Right renal cortex interstitium (tissue), 3 donors: Measurements from ENCODE around the gene HARBI1. TPM values are rescaled to one million over a fixed set of nuclear protein-coding genes. Genes with fewer than 3 reads are reported as not detected.
A peak's percentile ranks its signal among the peaks of the same experiment; 100 is the strongest.
"Not testable (repeated sequence)": the region's sequence is repeated elsewhere in the genome, so short reads cannot be mapped to it uniquely, and the experiment has no call there.

Source experiments
- DNase-seq, 3 donors: peaks; one replicate each; pipeline ENCODE4 v3.0.0-alpha.2; 2013; ENCODE audit warnings: low read depth in 3 of 3, low spot score in 2 of 3
- polyA plus RNA-seq, 3 donors: library from polyadenylated mRNA; unstranded; fragments of 120-200 nt; gene quantifications; one replicate each; pipeline ENCODE4 v1.2.1, GENCODE V29; 2013; ENCODE audit not compliant: insufficient read length in 3 of 3

The HARBI1 gene
- polyA plus RNA-seq, 3 donors = 4.6 to 5.0 (median 4.8) TPM

GRCh38 chr11:46599340-46600193 lies 17.5 kb downstream of the HARBI1 start:
- DNase-seq = no peak

GRCh38 chr11:46597609-46598219 lies 19.3 kb downstream of the HARBI1 start:
- no peak for DNase-seq

- DNase-seq = no peak
These were observed 19.9 kb downstream of the HARBI1 start for GRCh38 chr11:46597155-46597554.

DNA sequence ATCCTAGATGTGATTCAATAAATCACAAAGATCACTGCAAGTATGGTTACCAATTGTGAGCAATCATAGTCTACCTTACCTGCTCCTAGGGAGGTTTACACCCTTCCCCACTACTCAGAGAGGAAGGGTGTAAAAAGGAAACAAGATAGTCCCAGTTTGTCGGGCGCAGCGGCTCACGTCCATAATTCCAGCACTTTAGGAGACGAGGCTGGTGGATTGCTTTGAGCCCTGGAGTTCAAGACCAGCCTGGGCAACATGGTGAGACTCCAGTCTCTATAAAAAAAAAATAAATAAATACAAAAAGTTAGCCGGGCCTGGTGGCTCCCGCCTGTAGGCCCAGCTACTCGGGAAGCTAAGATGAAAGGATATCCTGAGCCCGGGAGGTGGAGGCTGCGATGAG lies 22.2 kb downstream of the HARBI1 start:
- no peak for DNase-seq

- no peak for DNase-seq
These were observed 22.7 kb downstream of the HARBI1 start for GRCh38 chr11:46594374-46594700.

DNA sequence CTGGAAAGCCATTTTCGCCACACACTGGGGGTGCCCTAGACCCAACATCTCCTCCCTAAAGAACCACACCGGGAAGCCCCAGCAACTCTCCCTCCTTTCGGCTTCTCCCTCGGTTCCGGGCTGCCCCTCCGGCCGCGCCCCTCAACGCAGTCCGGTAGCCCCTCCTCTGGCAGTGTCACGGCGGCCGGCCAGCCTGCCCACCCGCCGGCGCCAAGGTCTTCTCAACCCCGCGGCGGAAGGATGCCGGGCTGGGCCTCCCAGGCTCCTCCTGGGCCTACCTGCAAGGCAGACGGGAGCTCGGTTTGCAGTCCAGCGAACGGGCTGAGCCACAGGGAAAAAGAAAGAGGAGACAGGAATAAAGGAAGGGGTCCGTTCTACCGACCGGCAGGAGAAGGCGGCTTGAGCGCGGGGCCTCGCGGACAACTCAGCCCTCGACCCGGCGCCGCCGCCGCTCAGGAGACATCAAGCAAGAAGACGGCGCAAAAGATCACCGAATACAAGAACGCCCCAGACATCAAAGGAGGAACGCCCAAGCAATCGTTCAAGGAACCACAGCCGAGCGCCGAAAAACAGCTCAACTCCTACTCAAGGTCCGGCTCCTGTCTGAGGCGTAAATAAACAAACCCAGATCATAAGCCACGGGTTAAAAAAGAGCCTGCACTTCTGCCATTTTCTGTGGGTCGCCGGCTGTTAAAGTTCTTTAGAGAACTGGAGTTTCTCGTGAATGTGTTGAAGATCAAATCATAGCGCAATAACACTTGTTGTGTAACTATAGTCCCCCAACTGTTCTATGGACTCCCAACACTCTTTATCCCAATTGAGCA lies 23.3 kb downstream of the HARBI1 start, which contains the start of gene AMBRA1:
Gene AMBRA1 (minus strand): TSS at position 474 of the 824 bp plus-strand sequence. CDS start 45,643 bp downstream, outside the sequence.
- peak; percentile 81 to 91 (median 83) for DNase-seq

- DNase-seq = no peak
These were observed 26.1 kb downstream of the HARBI1 start for GRCh38 chr11:46590740-46591605.

GRCh38 chr11:46588915-46589314 lies 28.1 kb downstream of the HARBI1 start:
- no peak for DNase-seq

DNA sequence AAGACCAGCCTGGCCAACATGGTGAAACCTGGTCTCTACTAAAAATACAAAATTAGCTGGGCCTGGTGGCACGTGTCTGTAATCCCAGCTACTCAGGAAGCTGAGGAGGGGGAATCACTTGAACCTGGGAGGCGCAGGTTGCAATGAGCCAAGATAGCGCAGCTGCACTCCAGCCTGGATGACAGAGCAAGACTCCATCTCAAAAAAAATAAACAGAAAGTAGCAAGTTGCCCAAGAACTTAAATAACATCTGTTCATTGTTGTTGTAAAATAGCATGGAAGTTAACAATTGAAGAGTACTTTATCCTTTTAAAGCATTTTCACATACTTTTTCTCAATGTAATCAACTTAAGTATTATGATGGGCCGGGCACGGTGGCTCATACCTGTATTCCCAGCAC lies 28.9 kb downstream of the HARBI1 start:
- no peak for DNase-seq

DNA sequence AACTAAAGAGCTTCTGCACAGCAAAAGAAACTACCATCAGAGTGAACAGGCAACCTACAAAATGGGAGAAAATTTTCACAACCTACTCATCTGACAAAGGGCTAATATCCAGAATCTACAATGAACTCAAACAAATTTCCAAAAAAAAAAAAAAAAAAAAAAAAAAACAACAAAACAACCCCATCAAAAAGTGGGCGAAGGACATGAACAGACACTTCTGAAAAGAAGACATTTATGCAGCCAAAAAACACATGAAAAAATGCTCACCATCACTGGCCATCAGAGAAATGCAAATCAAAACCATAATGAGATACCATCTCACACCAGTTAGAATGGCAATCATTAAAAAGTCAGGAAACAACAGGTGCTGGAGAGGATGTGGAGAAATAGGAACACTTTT lies 33.5 kb downstream of the HARBI1 start:
- DNase-seq = not testable (repeated sequence)

DNA sequence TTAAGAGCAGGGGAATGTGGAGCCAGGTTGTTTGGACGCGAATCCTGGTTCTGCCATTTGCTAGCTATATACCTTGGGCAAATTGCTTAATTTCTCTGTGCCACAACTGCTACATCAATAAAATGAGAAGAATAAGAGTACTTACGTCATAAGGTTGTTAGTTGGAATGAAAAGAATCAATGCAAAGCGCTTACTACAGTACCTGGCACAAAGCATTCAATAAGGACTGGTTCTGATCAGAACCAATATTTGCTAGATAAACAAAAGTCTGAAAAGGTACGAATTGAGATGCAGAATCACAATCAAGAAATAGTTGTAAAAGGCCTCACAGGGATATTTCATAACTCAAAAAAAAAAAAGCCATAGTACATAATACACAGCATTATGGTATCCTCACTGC lies 34.4 kb downstream of the HARBI1 start:
- no peak for DNase-seq

GRCh38 chr11:46577058-46577457 lies 40.0 kb downstream of the HARBI1 start:
- no peak for DNase-seq

- DNase-seq = no peak
These were observed 42.4 kb downstream of the HARBI1 start for GRCh38 chr11:46574656-46575055.

GRCh38 chr11:46570790-46571398 lies 46.1 kb downstream of the HARBI1 start:
- DNase-seq = no peak

DNA sequence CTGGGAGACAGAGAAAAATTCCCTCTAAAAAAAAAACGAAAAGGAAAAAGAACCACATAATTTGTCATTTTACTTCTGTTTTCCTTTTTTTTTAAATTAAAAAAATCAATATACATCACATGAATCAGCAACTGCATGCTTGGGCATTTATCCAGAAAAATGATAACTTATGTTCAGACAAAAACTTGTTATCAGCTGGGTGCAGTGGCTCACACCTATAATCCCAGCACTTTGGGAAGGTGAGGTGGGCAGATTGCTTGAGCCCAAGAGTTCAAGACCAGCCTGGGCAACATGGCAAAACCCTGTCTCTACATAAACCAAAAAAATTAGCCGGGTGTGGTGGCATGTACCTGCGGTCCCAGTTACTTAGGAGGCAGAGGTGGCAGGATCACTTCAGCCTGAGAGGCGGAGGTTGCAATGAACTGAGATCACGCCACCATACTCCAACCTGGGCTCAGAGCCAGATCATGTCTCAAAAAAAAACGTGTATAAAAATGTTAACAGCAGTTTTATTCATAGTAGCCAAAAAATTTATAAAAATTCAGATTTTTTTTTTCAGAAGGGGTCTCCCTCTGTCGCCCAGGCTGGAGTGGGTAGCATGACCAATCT lies 51.7 kb downstream of the HARBI1 start:
- DNase-seq = no peak

DNA sequence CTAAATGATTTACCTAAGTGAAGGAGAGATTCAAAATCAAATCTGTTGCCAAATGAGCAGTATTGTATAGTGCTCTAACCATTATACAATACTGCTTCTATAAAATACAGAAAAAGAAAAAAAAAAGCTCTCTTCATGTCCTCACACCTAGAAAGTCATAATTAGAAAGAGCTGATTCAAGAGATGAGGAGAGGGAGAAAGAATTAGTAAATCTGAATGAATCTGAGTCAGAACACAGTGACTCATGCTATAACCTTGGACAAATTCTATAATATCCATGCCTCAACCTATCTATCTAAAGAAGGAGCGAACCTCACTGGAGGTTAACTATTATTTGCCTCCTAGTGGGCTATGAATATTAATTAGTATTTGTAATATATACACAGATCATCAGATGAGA lies 52.6 kb downstream of the HARBI1 start:
- DNase-seq = no peak

DNA sequence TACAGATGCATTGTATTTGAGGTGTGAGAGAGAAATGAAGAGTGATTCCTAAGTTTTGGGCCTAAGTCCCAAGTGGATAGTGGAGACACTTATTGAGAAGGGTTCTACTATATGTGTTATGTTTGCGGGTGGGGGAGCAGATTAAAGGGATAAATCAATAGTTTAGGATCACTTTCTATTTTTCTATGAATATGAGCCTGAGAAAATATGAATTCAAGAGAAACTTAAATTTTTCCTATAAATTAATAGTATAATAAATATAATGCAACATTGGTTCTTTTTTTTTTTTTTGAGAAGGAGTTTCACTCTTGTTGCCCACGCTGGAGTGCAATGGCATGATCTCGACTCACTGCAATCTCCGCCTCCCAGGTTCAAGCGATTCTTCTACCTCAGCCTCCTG lies 54.5 kb downstream of the HARBI1 start:
- no peak for DNase-seq

DNA sequence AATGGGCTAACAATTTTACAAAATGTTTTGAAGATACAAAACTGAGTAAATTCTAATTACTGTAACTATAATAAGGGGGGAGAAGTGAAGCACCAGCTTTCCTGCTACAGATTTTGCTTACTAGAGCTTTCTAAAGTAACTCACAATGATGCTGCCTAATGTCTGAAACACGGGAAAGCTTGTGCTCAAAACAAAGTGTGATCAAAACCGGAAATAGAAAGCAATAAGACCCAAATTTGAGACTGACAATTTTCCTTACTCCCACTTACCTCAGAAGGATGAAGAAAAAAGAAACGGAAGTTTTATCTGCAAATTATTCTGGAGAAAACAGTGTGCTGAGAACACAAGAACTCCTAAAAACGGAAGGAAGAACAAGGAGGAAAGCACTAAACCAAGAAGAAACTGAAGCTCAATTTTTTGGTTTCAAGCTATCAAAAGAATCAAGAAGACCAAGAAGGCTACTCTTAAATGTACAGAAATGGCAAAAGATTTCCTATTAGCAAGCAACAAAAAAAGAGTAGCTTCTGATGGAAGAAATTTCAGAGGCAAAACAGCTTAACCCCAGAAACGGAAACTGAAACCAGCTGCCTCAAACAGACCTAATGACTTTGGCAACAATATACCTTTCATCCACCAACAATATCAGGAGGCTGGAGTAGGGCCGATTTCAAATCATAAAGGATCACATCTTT lies 56.6 kb downstream of the HARBI1 start:
- DNase-seq = no peak

- DNase-seq = no peak
These were observed 57.2 kb downstream of the HARBI1 start for GRCh38 chr11:46559815-46560214.
